Nephron (organoid): Measurements from ENCODE around the gene TLR5.
"Not testable (repeated sequence)": the region's sequence is repeated elsewhere in the genome, so short reads cannot be mapped to it uniquely, and the experiment has no call there.

Source experiments
- H3K27ac Mint-ChIP-seq, 3 experiments: 2 replicates each; pipeline ENCODE4 v1.8.0; 2020; ENCODE audit warnings: mixed read lengths in 3 of 3, mild to moderate bottlenecking in 2 of 3, moderate library complexity in 1 of 3
- H3K27me3 Mint-ChIP-seq: 2 replicates; pipeline ENCODE4 v1.8.0; 2021; ENCODE audit warnings: low read depth, mild to moderate bottlenecking, moderate library complexity, mixed read lengths
- H3K36me3 Mint-ChIP-seq: 2 replicates; pipeline ENCODE4 v1.8.0; 2020; ENCODE audit warnings: low read depth, mixed read lengths
- H3K4me1 Mint-ChIP-seq: 2 replicates; pipeline ENCODE4 v1.8.0; 2020; ENCODE audit warnings: mixed read lengths
- H3K4me3 Mint-ChIP-seq, 3 experiments: 2 replicates each; pipeline ENCODE4 v1.8.0; 2020; ENCODE audit warnings: mild to moderate bottlenecking in 3 of 3, mixed read lengths in 3 of 3, moderate library complexity in 2 of 3
- H3K9me3 Mint-ChIP-seq: 2 replicates; pipeline ENCODE4 v1.8.0; 2020; ENCODE audit warnings: mixed read lengths
- TF ChIP-seq, protein P1 (sequence below), 3 experiments: fragments of 200-600 bp; sonication (generic); IDR thresholded peaks; one replicate each; pipeline ENCODE4 v1.5.0; 2021; ENCODE audit warnings: antibody characterized with exemption in 3 of 3; ENCODE audit not compliant: unreplicated experiment in 3 of 3

The TLR5 gene

DNA sequence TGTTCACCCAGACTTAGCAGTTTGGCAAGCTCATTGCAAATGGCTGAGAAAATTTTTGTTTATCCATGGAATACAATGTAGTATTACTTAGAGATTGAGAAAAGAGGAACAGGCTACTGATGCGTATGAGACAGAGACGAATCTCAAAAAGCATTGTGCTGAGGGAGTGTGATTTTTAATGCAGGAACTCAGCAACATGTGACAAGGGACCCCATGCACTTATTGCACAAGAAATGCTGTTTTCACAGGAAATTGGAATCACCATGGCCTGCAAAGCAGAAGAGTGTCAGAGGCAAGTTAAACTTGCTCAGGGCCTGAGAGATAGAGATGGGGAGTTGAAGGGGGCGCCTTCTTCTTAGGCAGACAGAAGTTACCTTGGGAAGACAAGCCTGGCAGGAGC, 32.6 kb upstream of the TLR5 start:
- Mint-ChIP-seq H3K9me3 (peaks cover 2% of the 10 kb centered on the region), H3K27ac (no peak overlapping the region), H3K4me3 (no peak overlapping the region), H3K4me1 (peaks cover under 1% of the 10 kb centered on the region), H3K36me3 (no peaks in the 10 kb centered on the region), H3K27me3 (no peaks in the 10 kb centered on the region)
- TF ChIP-seq, protein P1, sequence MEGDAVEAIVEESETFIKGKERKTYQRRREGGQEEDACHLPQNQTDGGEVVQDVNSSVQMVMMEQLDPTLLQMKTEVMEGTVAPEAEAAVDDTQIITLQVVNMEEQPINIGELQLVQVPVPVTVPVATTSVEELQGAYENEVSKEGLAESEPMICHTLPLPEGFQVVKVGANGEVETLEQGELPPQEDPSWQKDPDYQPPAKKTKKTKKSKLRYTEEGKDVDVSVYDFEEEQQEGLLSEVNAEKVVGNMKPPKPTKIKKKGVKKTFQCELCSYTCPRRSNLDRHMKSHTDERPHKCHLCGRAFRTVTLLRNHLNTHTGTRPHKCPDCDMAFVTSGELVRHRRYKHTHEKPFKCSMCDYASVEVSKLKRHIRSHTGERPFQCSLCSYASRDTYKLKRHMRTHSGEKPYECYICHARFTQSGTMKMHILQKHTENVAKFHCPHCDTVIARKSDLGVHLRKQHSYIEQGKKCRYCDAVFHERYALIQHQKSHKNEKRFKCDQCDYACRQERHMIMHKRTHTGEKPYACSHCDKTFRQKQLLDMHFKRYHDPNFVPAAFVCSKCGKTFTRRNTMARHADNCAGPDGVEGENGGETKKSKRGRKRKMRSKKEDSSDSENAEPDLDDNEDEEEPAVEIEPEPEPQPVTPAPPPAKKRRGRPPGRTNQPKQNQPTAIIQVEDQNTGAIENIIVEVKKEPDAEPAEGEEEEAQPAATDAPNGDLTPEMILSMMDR (IDR thresholded peaks at IDR 0.05; ENCODE audit: unreplicated experiment in 3 of 3), result no peak

DNA sequence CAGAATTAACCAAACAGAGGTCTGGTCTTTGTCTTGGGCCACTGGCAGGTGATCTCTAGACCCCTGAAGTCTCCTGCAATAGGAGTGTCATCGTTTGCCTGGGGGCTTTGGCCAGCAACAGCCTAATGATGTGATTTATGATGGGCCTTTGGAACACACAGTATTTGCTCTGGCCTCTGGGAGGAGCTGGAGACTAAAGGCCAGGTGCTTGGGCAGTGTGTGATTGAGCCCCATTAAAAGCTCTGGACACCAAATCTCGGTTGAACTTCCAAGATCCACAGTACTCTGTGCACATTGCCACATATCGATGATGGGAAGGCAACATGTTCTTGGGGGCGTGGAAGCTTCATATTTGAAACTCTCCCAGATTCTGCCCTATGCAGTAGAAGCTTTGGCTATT, 32.0 kb upstream of the TLR5 start:
- H3K27me3 Mint-ChIP-seq, result no peaks in the 10 kb centered on the region
- H3K27ac Mint-ChIP-seq, result no peak overlapping the region
- TF ChIP-seq, protein P1 (IDR thresholded peaks at IDR 0.05; ENCODE audit: unreplicated experiment in 3 of 3), result no peak
- H3K9me3 Mint-ChIP-seq, result peaks cover 4% of the 10 kb centered on the region
- H3K4me3 Mint-ChIP-seq, result no peak overlapping the region
- H3K4me1 Mint-ChIP-seq, result no peaks in the 10 kb centered on the region
- no peaks in the 10 kb centered on the region for H3K36me3 Mint-ChIP-seq

DNA sequence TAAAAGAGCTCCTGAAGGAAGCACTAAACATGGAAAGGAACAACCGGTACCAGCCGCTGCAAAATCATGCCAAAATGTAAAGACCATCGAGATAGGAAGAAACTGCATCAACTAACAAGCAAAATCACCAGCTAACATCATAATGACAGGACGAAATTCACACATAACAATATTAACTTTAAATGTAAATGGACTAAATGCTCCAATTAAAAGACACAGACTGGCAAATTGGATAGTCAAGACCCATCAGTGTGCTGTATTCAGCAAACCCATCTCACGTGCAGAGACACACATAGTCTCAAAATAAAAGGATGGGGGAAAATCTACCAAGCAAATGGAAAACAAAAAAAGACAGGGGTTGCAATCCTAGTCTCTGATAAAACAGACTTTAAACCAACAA, 26.4 kb upstream of the TLR5 start:
- not testable (repeated sequence) for H3K9me3 Mint-ChIP-seq, H3K4me1 Mint-ChIP-seq, H3K36me3 Mint-ChIP-seq, H3K27ac Mint-ChIP-seq, H3K4me3 Mint-ChIP-seq, H3K27me3 Mint-ChIP-seq

DNA sequence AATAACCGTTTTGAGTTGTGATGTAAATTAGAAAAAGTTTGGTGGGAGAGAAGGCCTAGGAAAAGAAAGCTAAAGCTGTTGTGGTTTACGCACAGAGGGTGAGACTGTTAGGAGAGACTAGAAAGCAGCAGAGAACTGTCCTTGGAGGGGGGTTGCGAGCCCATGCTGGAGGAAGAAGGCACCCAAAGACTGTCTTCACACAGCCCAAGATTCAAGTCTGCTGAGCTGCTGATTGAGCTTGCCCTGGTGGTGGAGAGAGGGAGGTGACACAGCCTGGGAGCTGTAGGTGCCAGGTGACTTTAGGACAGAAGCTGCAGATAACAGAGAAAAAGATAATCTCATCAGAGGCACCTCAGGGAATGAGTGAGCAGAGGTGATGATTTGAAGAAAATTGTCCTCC, 18.3 kb upstream of the TLR5 start:
- TF ChIP-seq, protein P1 (IDR thresholded peaks at IDR 0.05; ENCODE audit: unreplicated experiment in 3 of 3), result no peak
- no peak overlapping the region for H3K27ac Mint-ChIP-seq
- H3K9me3 Mint-ChIP-seq, result no peaks in the 10 kb centered on the region
- no peak overlapping the region for H3K4me3 Mint-ChIP-seq
- H3K27me3 Mint-ChIP-seq, result peaks cover 22% of the 10 kb centered on the region
- H3K36me3 Mint-ChIP-seq, result no peaks in the 10 kb centered on the region
- no peaks in the 10 kb centered on the region for H3K4me1 Mint-ChIP-seq

DNA sequence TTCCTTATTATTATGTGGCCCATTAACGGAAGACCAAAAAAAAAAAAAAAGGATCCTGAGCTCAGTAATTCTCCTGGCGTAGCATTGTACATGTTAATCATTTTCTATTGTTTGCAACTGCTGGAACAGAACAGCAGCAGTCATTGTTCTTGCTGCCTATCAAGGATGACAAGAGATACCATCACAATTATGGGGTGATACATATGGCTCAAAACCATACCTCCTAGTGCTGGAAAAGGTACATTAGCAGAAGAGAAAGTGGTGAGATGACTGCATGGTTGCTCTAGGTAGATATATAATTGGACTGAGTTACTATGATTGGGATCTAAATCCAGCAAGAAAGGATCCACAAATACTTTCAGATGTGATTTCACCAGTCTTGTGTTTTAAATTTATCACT, 13.3 kb upstream of the TLR5 start:
- H3K36me3 Mint-ChIP-seq, result no peaks in the 10 kb centered on the region
- TF ChIP-seq, protein P1 (IDR thresholded peaks at IDR 0.05; ENCODE audit: unreplicated experiment in 3 of 3), result no peak
- peaks cover 4% of the 10 kb centered on the region for H3K9me3 Mint-ChIP-seq
- no peaks in the 10 kb centered on the region for H3K4me1 Mint-ChIP-seq
- peaks cover 15% of the 10 kb centered on the region for H3K27me3 Mint-ChIP-seq
- no peak overlapping the region for H3K4me3 Mint-ChIP-seq
- H3K27ac Mint-ChIP-seq, result no peak overlapping the region

DNA sequence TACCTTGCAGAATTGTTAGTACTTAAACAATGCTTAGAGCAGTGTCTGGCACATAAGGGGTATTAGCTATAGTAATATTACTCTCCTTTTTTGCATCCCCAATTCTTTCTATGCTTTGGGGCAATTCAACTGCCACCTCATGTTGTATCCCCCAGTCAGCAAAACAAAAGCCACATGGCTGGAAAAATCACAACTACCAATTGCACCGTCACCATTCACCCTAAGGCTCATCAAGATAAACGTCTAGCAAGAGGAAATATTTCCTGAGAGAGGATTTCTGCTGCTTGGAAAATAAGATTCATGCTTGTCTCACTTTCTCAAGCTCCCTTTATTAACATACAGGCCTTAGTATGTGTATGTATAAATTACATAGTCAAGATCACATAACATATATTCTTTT, 12.1 kb upstream of the TLR5 start:
- Mint-ChIP-seq H3K27me3 (peaks cover 9% of the 10 kb centered on the region), H3K4me1 (no peaks in the 10 kb centered on the region), H3K4me3 (no peak overlapping the region), H3K27ac (no peak overlapping the region), H3K36me3 (no peaks in the 10 kb centered on the region), H3K9me3 (peaks cover 4% of the 10 kb centered on the region)
- TF ChIP-seq, protein P1 (IDR thresholded peaks at IDR 0.05; ENCODE audit: unreplicated experiment in 3 of 3), result no peak
